OCI-LY7 (cell line): ENCODE results near the gene MACROD2. TPM values are rescaled to one million over a fixed set of nuclear protein-coding genes. Genes with fewer than 3 reads are reported as not detected.

Experiments
- BruUV-seq: library from RNA; stranded (reverse); fragments of 400-500 nt; replicated peaks from 2 replicates; lab custom pipeline; 2021; lab: Mats Ljungman, UMichigan
- CTCF ChIA-PET: fragments of 300-600 bp; sonication (Branson Sonifier 250); formaldehyde crosslinking; loops from one replicate; lab custom pipeline; 2022; ENCODE audit warnings: antibody characterized with exemption; ENCODE audit not compliant: unreplicated experiment; lab: Charles Lee
- POLR2A ChIA-PET: fragments of 300-600 bp; sonication (Branson Sonifier 250); formaldehyde crosslinking; loops from one replicate; lab custom pipeline; 2022; ENCODE audit warnings: antibody characterized with exemption; lab: Charles Lee
- DNase-seq: peaks from one replicate; pipeline ENCODE4 v3.0.0-alpha.2; 2015; ENCODE audit warnings: low spot score
- H2AFZ ChIP-seq: fragments of 200-600 bp; sonication (generic), shearing (Covaris generic); 2 replicates; pipeline ENCODE4 v1.6.1; 2014; ENCODE audit warnings: mild to moderate bottlenecking, antibody characterized with exemption, low read length, moderate library complexity
- H3K27ac ChIP-seq: fragments of 200-600 bp; sonication (generic); 2 replicates; pipeline ENCODE4 v1.5.1; 2014; ENCODE audit warnings: mixed run types, low read depth, mild to moderate bottlenecking, moderate library complexity, low read length, inconsistent platforms; ENCODE audit not compliant: poor library complexity, severe bottlenecking
- H3K36me3 ChIP-seq: fragments of 200-600 bp; sonication (generic); 2 replicates; pipeline ENCODE4 v1.6.1; 2014; ENCODE audit warnings: mild to moderate bottlenecking, antibody characterized with exemption, low read length, moderate library complexity, mixed read lengths; ENCODE audit not compliant: insufficient read depth
- H3K4me1 ChIP-seq: fragments of 200-600 bp; sonication (generic); 2 replicates; pipeline ENCODE4 v1.5.1; 2014; ENCODE audit warnings: mild to moderate bottlenecking, low read length; ENCODE audit not compliant: insufficient read depth, poor library complexity, severe bottlenecking
- H3K4me2 ChIP-seq: fragments of 200-600 bp; sonication (generic); 2 replicates; pipeline ENCODE4 v1.6.1; 2014; ENCODE audit warnings: mild to moderate bottlenecking, low read length
- H3K4me3 ChIP-seq: fragments of 200-600 bp; sonication (generic); 2 replicates; pipeline ENCODE4 v1.5.1; 2014; ENCODE audit warnings: mild to moderate bottlenecking, low read depth, low read length; ENCODE audit not compliant: poor library complexity, severe bottlenecking
- H3K79me2 ChIP-seq: fragments of 200-600 bp; sonication (generic); 2 replicates; pipeline ENCODE4 v1.6.1; 2016; ENCODE audit warnings: low read depth, mild to moderate bottlenecking, low read length, moderate library complexity, mixed read lengths; ENCODE audit not compliant: insufficient read depth
- H3K9me2 ChIP-seq: fragments of 200-600 bp; sonication (generic); 2 replicates; pipeline ENCODE4 v1.6.1; 2016; ENCODE audit warnings: mild to moderate bottlenecking, low read length, mixed read lengths; ENCODE audit not compliant: insufficient read depth
- H3K9me3 ChIP-seq: fragments of 200-600 bp; sonication (generic); 2 replicates; pipeline ENCODE4 v1.6.1; 2014; ENCODE audit warnings: mild to moderate bottlenecking, mixed run types, low read length, mixed read lengths
- H4K20me1 ChIP-seq: fragments of 200-600 bp; sonication (generic); 2 replicates; pipeline ENCODE4 v1.6.1; 2014; ENCODE audit warnings: mild to moderate bottlenecking, antibody characterized with exemption, low read length, moderate library complexity, mixed read lengths; ENCODE audit not compliant: insufficient read depth
- CTCF ChIP-seq: fragments of 200-600 bp; sonication (generic); conservative IDR thresholded peaks from 2 replicates; pipeline ENCODE4 v1.5.1; 2014; ENCODE audit warnings: mild to moderate bottlenecking, antibody characterized with exemption, low read length, moderate library complexity, mixed read lengths
- EZH2phosphoT487 ChIP-seq: fragments of 200-600 bp; sonication (generic); IDR thresholded peaks from 2 replicates; pipeline ENCODE4 v1.6.1; 2018; ENCODE audit warnings: low read depth, borderline replicate concordance, mild to moderate bottlenecking, mixed run types, antibody characterized with exemption, low read length, moderate library complexity, mixed read lengths
- intact Hi-C: fragments of 100-400 bp; cut with micrococcal nuclease; formaldehyde crosslinking; loops from one replicate; pipeline ENCODE4 v1.10.0; 2022; ENCODE audit not compliant: unreplicated experiment
- total RNA-seq, 2 experiments: library from RNA; depleted of rRNA in 1 of 2; stranded (reverse); fragments of >200 nt in 1 of 2; shearing (Covaris generic) in 1 of 2; gene quantifications; 2 replicates each; pipeline ENCODE4 v1.2.3, GENCODE V29; 2014 to 2022

Gene MACROD2
- total RNA-seq, 2 experiments from 2014 or later, result 0.09 to 4.5 TPM

GRCh38 chr20:14700639-14700960 is 705.3 kb downstream of the MACROD2 start:
- Histone ChIP-seq H3K9me3 (no peaks in the 10 kb centered on the region), H3K4me1 (no peaks in the 10 kb centered on the region), H3K36me3 (no peaks in the 10 kb centered on the region), H3K4me3 (no peak overlapping the region), H3K4me2 (no peak overlapping the region), H3K27ac (no peak overlapping the region), H4K20me1 (no peaks in the 10 kb centered on the region), H3K79me2 (no peaks in the 10 kb centered on the region), H2AFZ (no peak overlapping the region), H3K9me2 (no peaks in the 10 kb centered on the region)
- POLR2A ChIA-PET, result no interaction called here
- no peak for DNase-seq
- TF ChIP-seq EZH2phosphoT487 (no peak), CTCF (no peak)
- CTCF ChIA-PET, result no interaction called here
- BruUV-seq, result no TSS peak
- intact Hi-C loops, result no loop called here

- Histone ChIP-seq H3K9me3 (no peaks in the 10 kb centered on the region), H3K4me1 (no peaks in the 10 kb centered on the region), H4K20me1 (no peaks in the 10 kb centered on the region), H3K27ac (no peak overlapping the region), H3K79me2 (no peaks in the 10 kb centered on the region), H3K9me2 (no peaks in the 10 kb centered on the region), H2AFZ (no peak overlapping the region), H3K4me3 (no peak overlapping the region), H3K4me2 (no peak overlapping the region), H3K36me3 (no peaks in the 10 kb centered on the region)
- TF ChIP-seq EZH2phosphoT487 (no peak), CTCF (no peak)
- no TSS peak for BruUV-seq
- intact Hi-C loops, result no loop called here
- ChIA-PET POLR2A (no interaction called here), CTCF (no interaction called here)
- no peak for DNase-seq
Observed at GRCh38 chr20:14701326-14701725, 706.0 kb downstream of the MACROD2 start.

DNA sequence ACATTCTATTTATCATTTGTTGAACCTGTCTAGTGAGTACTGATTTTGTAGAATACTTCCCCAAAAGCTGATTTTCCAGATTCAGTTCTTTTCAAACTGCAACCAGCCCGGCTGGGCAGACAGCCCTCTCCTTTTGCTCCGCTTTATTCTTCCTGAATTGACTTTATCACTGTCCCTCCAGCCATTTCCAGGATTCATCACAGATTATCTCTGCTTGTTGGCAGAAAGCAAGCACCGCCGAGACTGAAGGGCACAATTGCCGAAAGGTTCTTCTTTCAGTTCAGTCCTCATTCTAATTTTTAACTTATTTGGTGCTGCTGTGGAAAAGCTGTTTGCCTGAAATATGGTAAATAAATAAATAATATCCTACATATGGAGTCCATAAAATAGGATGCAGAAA is 711.2 kb downstream of the MACROD2 start:
- BruUV-seq, result no TSS peak
- intact Hi-C loops, result no loop called here

More for the DNA sequence above, 711.2 kb downstream of the MACROD2 start:
- no peak overlapping the region for H3K4me2 ChIP-seq
- no peak overlapping the region for H3K27ac ChIP-seq
- no peaks in the 10 kb centered on the region for H4K20me1 ChIP-seq
- TF ChIP-seq EZH2phosphoT487 (no peak), CTCF (no peak)
- no peaks in the 10 kb centered on the region for H3K79me2 ChIP-seq
- no peak overlapping the region for H2AFZ ChIP-seq
- H3K9me3 ChIP-seq, result no peaks in the 10 kb centered on the region
- DNase-seq, result no peak
- H3K4me1 ChIP-seq, result no peaks in the 10 kb centered on the region
- H3K4me3 ChIP-seq, result no peak overlapping the region
- no peaks in the 10 kb centered on the region for H3K9me2 ChIP-seq
- CTCF ChIA-PET, result no interaction called here
- no peaks in the 10 kb centered on the region for H3K36me3 ChIP-seq
- POLR2A ChIA-PET, result no interaction called here
